ENCODE data around the gene MCTP1.
"Not testable (repeated sequence)": the region's sequence is repeated elsewhere in the genome, so short reads cannot be mapped to it uniquely, and the experiment has no call there.

The MCTP1 gene

GRCh38 chr5:95178046-95178651 lies 106.7 kb downstream of the MCTP1 start:
- DNase-seq: no peak

DNA sequence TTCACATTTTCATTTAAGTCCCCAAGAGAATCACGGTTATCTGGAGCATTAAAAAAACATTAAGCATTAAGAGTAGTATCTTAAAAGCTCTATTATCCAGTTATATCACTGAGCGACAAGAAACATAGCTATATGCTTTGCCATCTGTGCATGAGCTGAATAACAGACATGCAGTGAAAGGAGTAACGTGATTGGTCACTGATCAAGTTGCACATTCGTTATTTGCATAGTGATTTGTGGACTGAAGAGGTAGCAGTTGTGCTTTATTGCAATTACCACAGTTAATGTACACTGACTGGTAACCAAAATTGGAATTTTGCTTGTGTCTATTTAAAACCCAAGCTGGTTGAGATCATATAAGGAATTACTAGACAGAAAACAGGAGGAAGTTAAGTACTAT lies 107.4 kb downstream of the MCTP1 start:
- no peak for DNase-seq

DNA sequence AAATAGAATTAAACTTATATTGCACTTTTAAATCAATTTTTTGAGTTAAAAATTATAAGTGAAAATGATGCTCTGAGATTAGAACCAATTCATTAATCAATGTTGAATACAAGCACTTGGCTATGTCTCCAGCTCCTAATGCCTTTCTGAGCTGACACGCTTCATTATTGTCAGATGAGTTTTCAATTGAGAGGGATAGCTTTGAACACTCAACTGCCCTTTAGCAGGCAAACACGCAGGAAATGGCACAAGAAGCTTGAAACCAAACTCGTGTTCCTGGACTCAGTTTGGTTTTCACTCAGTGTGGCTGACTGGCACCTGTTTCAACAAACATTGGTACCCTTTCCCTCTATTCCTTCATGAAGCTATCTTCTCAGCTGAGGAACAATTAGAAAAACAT lies 109.8 kb downstream of the MCTP1 start:
- DNase-seq: no peak

DNA sequence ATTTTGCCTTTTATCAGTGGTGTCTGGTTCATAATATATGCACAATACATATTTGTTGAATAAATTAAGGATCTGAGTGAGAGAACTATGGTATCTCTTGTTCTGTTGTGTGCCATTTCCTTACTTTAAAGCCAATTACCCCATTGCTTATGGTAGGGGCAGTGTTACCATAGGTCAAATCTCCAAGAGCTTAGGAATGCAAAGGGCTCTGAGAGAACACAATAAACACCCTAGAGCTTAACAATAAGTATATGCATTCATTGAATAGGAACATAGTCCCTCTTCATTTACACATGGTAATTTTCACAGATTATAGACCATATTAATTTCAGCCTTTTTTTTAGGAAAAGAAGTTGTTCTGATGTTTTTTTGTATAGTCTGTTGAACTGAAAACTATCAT lies 112.2 kb downstream of the MCTP1 start:
- no peak for DNase-seq

DNA sequence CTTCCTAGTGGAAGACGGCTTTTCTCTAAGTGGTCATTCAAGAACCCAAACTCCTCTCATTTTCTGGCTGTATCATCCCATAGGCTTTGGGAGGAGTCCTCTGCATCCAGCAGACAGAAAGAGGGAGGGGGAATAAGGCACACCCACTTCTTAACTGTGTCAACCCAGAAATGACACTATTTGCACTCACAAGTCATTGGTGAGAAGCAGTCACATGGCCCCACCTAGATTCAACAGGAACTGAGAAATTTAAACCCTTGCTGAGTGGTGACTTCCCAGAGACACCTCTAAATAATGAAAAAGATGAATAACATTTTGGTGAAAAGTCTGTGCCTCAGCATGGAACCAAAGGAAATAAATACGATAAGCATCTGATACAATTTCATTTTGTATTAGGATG lies 120.0 kb downstream of the MCTP1 start:
- no peak for DNase-seq

GRCh38 chr5:95163079-95163478 lies 121.8 kb downstream of the MCTP1 start:
- DNase-seq: no peak

GRCh38 chr5:95162231-95162992 lies 122.5 kb downstream of the MCTP1 start:
- no peak for DNase-seq

GRCh38 chr5:95159603-95160002 lies 125.3 kb downstream of the MCTP1 start:
- no peak for DNase-seq

- DNase-seq: no peak
Observed at GRCh38 chr5:95155888-95156287, 129.0 kb downstream of the MCTP1 start.

DNA sequence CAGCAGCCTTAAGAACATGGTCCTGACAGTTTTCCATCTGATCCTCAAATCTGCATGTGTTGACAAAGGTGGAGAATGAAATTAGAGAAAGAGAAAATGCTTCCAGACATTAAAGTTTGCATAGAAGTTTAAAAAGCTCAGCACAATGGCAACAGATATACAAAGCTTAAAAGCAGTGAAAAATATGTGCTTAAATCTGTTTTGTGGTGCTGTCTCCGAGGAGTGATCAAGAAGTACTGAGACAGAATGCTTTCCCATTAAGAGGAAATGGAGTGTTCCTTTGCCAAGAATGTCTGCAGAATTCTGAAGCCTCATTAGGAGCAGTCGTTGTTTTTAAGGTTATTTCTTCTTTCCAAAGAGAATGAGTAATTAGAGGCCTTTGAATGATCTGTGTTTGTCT lies 131.4 kb downstream of the MCTP1 start:
- DNase-seq: no peak

GRCh38 chr5:95152535-95152934 lies 132.4 kb downstream of the MCTP1 start:
- DNase-seq: no peak

- no peak for DNase-seq
Observed at GRCh38 chr5:95152131-95152530, 132.8 kb downstream of the MCTP1 start.

- DNase-seq: no peak
Observed at GRCh38 chr5:95151694-95152093, 133.2 kb downstream of the MCTP1 start.

- DNase-seq: no peak
Observed at GRCh38 chr5:95149387-95149786, 135.5 kb downstream of the MCTP1 start.

GRCh38 chr5:95148453-95148852 lies 136.4 kb downstream of the MCTP1 start:
- DNase-seq: no peak

- DNase-seq: not testable (repeated sequence)
Observed at GRCh38 chr5:95143858-95144257, 141.0 kb downstream of the MCTP1 start.

GRCh38 chr5:95142145-95142544 lies 142.7 kb downstream of the MCTP1 start:
- no peak for DNase-seq

DNA sequence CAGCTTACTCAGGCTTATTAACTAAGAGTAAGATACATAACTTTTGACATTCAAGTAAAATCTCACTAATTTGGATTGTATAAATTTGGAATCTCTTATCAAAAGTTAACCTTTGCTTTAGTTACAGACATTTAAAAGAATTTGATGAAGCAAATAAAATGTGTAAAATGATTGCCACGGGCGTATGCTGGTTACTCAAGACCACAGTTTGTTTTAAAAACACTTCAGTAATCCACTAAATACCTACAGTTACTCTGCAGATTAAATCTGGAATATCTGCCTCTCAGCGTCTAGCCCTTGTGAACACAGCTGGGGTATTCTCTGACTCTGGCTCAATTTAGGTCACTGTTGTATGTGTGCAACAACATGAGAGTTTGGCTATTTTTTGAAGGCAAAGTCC lies 143.8 kb downstream of the MCTP1 start:
- DNase-seq: no peak

DNA sequence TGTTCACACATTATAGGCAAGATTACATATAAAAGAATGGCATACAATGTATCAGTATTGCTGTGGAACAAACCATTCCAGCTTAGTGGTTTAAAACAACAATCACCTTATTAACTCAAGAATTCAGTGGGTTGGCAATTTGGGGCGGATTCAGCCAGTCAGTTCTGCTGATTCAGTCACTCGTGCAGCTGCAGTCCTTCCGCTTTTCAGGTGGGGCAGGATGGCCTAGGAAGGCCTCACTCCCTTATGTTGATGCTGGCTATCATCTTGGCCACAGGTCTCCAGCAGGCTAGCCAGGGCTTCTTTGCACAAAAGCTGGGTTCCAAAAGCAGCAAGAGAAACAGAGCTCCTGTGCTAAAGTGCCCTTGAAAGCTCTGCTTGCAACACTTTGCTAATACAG lies 150.6 kb downstream of the MCTP1 start:
- DNase-seq: no peak

DNA sequence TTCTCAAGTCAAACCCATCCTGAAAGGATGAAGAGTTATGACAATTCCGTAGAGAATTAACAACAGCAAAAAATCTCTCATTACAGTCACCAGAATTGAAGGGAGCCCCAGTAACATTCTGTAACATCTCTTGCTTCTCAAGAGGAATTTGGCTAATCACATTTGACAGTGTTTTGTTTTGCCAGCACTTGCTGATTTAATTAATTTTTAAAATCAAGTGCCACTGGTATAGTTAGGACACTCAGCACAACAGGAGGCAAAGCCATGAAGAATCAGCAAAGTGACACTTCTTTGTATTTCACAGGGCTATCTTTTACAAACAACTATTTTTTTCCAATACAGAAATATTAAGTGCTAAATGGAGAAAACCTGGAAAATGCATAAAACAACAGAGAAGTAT lies 152.8 kb downstream of the MCTP1 start:
- no peak for DNase-seq

DNA sequence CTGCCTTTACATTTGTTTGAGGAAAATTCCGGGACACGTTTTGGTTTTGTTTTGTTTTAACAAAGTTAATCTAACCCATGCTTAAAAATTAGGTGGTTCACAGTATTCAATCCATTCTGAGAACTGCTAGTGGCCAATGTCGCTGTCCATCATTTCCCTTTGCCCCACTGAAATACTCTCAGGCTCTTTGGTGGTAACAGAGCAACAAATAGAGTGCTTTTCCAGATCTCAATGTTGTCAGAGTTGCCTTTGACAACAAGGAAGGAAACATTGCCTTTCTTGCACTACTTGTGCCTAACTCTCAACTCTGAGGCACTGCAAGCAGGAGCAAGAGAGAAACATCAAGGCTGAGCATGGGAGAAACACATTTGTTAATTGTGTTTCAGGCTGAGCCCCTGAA lies 154.0 kb downstream of the MCTP1 start:
- DNase-seq: no peak

GRCh38 chr5:95124731-95125130 lies 160.2 kb downstream of the MCTP1 start:
- DNase-seq: no peak

DNA sequence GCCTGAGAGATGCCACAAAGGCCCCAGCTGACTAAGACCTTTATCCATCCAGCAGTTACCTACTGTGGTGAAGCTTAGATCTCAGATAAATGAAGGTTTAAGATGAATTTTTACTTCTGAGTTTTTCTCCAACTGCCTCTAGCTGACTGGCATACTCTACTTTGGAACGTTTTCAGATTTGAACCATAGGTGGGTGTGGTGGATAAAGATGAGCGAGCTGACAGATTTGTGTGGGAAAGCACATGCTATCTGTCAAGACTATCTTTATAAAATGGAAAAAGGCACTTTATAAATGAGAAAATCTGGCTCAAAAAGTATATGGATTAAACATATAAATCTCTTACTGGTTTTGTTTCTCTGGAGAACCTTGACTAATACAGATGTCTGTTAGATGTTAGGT lies 160.8 kb downstream of the MCTP1 start:
- DNase-seq: no peak

GRCh38 chr5:95114902-95115301 lies 170.0 kb downstream of the MCTP1 start:
- no peak for DNase-seq

DNA sequence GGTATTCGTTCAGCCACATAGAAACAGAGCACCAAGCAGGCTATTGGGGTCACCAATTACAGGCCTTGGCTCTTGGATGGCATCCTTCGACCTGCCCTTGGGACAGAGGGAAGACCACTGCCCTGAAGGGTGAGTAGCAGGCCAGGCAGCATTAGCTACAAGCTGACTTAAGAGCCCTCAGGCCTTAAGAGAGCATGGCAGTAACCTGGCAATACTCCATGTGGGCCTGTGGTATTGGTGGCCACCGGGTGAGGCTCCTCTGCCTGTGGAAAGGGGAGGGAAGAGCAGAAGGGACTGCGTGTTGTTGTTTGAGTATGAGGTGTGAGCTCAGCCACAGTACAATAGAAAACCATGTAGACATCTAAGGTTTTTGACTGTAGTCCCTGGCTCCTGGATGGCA lies 170.6 kb downstream of the MCTP1 start:
- no peak for DNase-seq
